HEK293T (cell line): ENCODE data around the gene SH3D19.

Experiments used
- CTBP1 ChIP-seq: fragments of 450-650 bp; IDR thresholded peaks from 2 replicates; pipeline ENCODE4 v1.6.1; 2016; ENCODE audit warnings: borderline replicate concordance
- FOXM1 ChIP-seq: fragments of 450-650 bp; IDR thresholded peaks from 2 replicates; pipeline ENCODE4 v1.6.1; 2017; ENCODE audit warnings: mild to moderate bottlenecking, borderline replicate concordance
- HDGF ChIP-seq: fragments of 450-650 bp; IDR thresholded peaks from 2 replicates; pipeline ENCODE4 v1.6.1; 2017; ENCODE audit warnings: antibody characterized with exemption, borderline replicate concordance
- L3MBTL2 ChIP-seq: fragments of 450-650 bp; conservative IDR thresholded peaks from 2 replicates; pipeline ENCODE4 v1.6.1; 2016; ENCODE audit warnings: mild to moderate bottlenecking
- NFRKB ChIP-seq: fragments of 450-650 bp; IDR thresholded peaks from 2 replicates; pipeline ENCODE4 v1.6.1; 2016; ENCODE audit warnings: mild to moderate bottlenecking, moderate library complexity
- SP1 ChIP-seq: fragments of 450-650 bp; IDR thresholded peaks from 2 replicates; pipeline ENCODE4 v1.6.1; 2017
- SUZ12 ChIP-seq: fragments of 450-650 bp; IDR thresholded peaks from 2 replicates; pipeline ENCODE4 v1.6.1; 2016; ENCODE audit warnings: mild to moderate bottlenecking
- TARDBP ChIP-seq: fragments of 450-650 bp; IDR thresholded peaks from 2 replicates; pipeline ENCODE4 v1.6.1; 2016

- TF ChIP-seq SP1: no peak
- no peak for TF ChIP-seq TARDBP
- TF ChIP-seq CTBP1: no peak
- no peak for TF ChIP-seq FOXM1
- TF ChIP-seq HDGF: no peak
- TF ChIP-seq L3MBTL2: no peak
- TF ChIP-seq NFRKB: no peak
- no peak for TF ChIP-seq SUZ12
Measured at GRCh38 chr4:151166636-151167035, 158.8 kb downstream of the SH3D19 start.
